Activated CD8-positive, alpha-beta memory T cell treated with anti-CD3 and anti-CD28 coated beads for 48 hours (primary cell): ENCODE results near the gene PCDHGA10.
"Not testable (repeated sequence)": the region's sequence is repeated elsewhere in the genome, so short reads cannot be mapped to it uniquely, and the experiment has no call there.

Experiments
- DNase-seq, 3 experiments: peaks; one replicate each; pipeline ENCODE4 v3.0.0-alpha.2; 2020; ENCODE audit warnings: low read depth in 2 of 3, low spot score in 2 of 3

The PCDHGA10 gene

GRCh38 chr5:141412854-141413539 is at the start of gene PCDHGA10:
Gene PCDHGA10, plus strand, starts transcription at chr5:141412987. Its CDS starts 189 bp downstream, at chr5:141413176.
- no peak for DNase-seq

GRCh38 chr5:141363952-141364660 is 48.7 kb upstream of the PCDHGA10 start, which contains the start of gene PCDHGA5:
Gene PCDHGA5, plus strand, starts transcription at chr5:141364162. Its CDS starts 169 bp downstream, at chr5:141364331.
- no peak for DNase-seq

- DNase-seq, result no peak
Measured at GRCh38 chr5:141366016-141366896, 46.5 kb upstream of the PCDHGA10 start.

- no peak for DNase-seq
Measured at GRCh38 chr5:141369994-141370848, 42.6 kb upstream of the PCDHGA10 start, which contains the start of gene PCDHGB3. Gene PCDHGB3, plus strand, starts transcription at chr5:141370242. Its CDS starts 153 bp downstream, at chr5:141370395.

GRCh38 chr5:141371572-141372475 is 41.0 kb upstream of the PCDHGA10 start:
- no peak for DNase-seq

- no peak for DNase-seq
Measured at GRCh38 chr5:141373673-141374317, 39.0 kb upstream of the PCDHGA10 start, which contains the start of gene PCDHGA6. Gene PCDHGA6, plus strand, starts transcription at chr5:141373891. Its CDS starts 193 bp downstream, at chr5:141374084.

- DNase-seq, result no peak
Measured at GRCh38 chr5:141374627-141375026, 38.2 kb upstream of the PCDHGA10 start.

GRCh38 chr5:141375444-141376155 is 37.2 kb upstream of the PCDHGA10 start:
- DNase-seq, result not testable (repeated sequence)

- DNase-seq, result no peak
Measured at GRCh38 chr5:141382469-141383294, 30.1 kb upstream of the PCDHGA10 start, which contains the start of gene PCDHGA7. Gene PCDHGA7, plus strand, starts transcription at chr5:141382742. Its CDS starts 158 bp downstream, at chr5:141382900.

GRCh38 chr5:141383345-141383744 is 29.4 kb upstream of the PCDHGA10 start:
- no peak for DNase-seq

GRCh38 chr5:141384471-141385267 is 28.1 kb upstream of the PCDHGA10 start:
- DNase-seq, result no peak

GRCh38 chr5:141387557-141388311 is 25.1 kb upstream of the PCDHGA10 start, which contains the start of gene PCDHGB4:
Gene PCDHGB4, plus strand, starts transcription at chr5:141387698. Its CDS starts 187 bp downstream, at chr5:141387885.
- not testable (repeated sequence) for DNase-seq

- no peak for DNase-seq
Measured at GRCh38 chr5:141388661-141389060, 24.1 kb upstream of the PCDHGA10 start.

- no peak for DNase-seq
Measured at GRCh38 chr5:141389153-141390042, 23.4 kb upstream of the PCDHGA10 start.
